ENCODE data around the gene ARHGAP18.

ARHGAP18 gene

GRCh38 chr6:129665555-129665954 is 44.4 kb downstream of the ARHGAP18 start:
- DNase-seq = no peak

GRCh38 chr6:129663531-129663930 is 46.4 kb downstream of the ARHGAP18 start:
- no peak for DNase-seq

GRCh38 chr6:129662980-129663431 is 47.0 kb downstream of the ARHGAP18 start:
- no peak for DNase-seq

GRCh38 chr6:129662406-129662766 is 47.6 kb downstream of the ARHGAP18 start:
- DNase-seq = no peak

- no peak for DNase-seq
Observed at GRCh38 chr6:129661536-129662405, 48.2 kb downstream of the ARHGAP18 start.

GRCh38 chr6:129660346-129660676 is 49.7 kb downstream of the ARHGAP18 start:
- DNase-seq = no peak

- no peak for DNase-seq
Observed at GRCh38 chr6:129659590-129660345, 50.2 kb downstream of the ARHGAP18 start.

GRCh38 chr6:129659167-129659566 is 50.8 kb downstream of the ARHGAP18 start:
- no peak for DNase-seq

- DNase-seq = no peak
Observed at GRCh38 chr6:129657483-129657882, 52.5 kb downstream of the ARHGAP18 start.

- DNase-seq = no peak
Observed at GRCh38 chr6:129655334-129655733, 54.6 kb downstream of the ARHGAP18 start.

- no peak for DNase-seq
Observed at GRCh38 chr6:129653746-129654145, 56.2 kb downstream of the ARHGAP18 start.

- no peak for DNase-seq
Observed at GRCh38 chr6:129653229-129653628, 56.7 kb downstream of the ARHGAP18 start.

- DNase-seq = no peak
Observed at GRCh38 chr6:129651291-129651691, 58.7 kb downstream of the ARHGAP18 start.

GRCh38 chr6:129648819-129649491 is 61.0 kb downstream of the ARHGAP18 start:
- DNase-seq = no peak

GRCh38 chr6:129647044-129647443 is 62.9 kb downstream of the ARHGAP18 start:
- DNase-seq = no peak

GRCh38 chr6:129646642-129647041 is 63.3 kb downstream of the ARHGAP18 start:
- DNase-seq = no peak

GRCh38 chr6:129645830-129646579 is 64.0 kb downstream of the ARHGAP18 start:
- DNase-seq = no peak

- no peak for DNase-seq
Observed at GRCh38 chr6:129645106-129645829, 64.7 kb downstream of the ARHGAP18 start.

GRCh38 chr6:129644567-129645015 is 65.4 kb downstream of the ARHGAP18 start:
- DNase-seq = no peak

GRCh38 chr6:129643968-129644367 is 66.0 kb downstream of the ARHGAP18 start:
- no peak for DNase-seq

GRCh38 chr6:129643176-129643575 is 66.8 kb downstream of the ARHGAP18 start:
- no peak for DNase-seq

- no peak for DNase-seq
Observed at GRCh38 chr6:129642322-129642721, 67.7 kb downstream of the ARHGAP18 start.
